ENCODE data around the gene KIF12.

KIF12 gene

GRCh38 chr9:114102484-114102883, 3.4 kb upstream of the KIF12 start:
- Histone ChIP-seq H3K4me3 (ENCODE audit: low read length) (no peak overlapping the region), H3K4me2 (ENCODE audit: low read length) (no peak overlapping the region), H3K9ac (ENCODE audit: low read length) (no peak overlapping the region), H4K8ac (ENCODE audit: low read depth, low read length) (no peak overlapping the region), H2BK15ac (replicated peaks; ENCODE audit: low read depth) (no peak overlapping the region), H3K27ac (ENCODE audit: low read depth, low read length) (no peak overlapping the region), H3K4me1 (ENCODE audit: control insufficient read depth, low read depth, low read length) (no peaks in the 10 kb centered on the region), H3K36me3 (ENCODE audit: control insufficient read depth, insufficient read depth, low read length) (no peaks in the 10 kb centered on the region), H3K4ac (ENCODE audit: low read depth, low read length) (no peak overlapping the region), H2BK5ac (ENCODE audit: low read length) (no peak overlapping the region), H3K79me2 (ENCODE audit: control insufficient read depth, insufficient read depth, low read length) (no peaks in the 10 kb centered on the region), H4K5ac (ENCODE audit: low read length) (no peak overlapping the region), H3K27me3 (ENCODE audit: insufficient read depth, low read length, poor library complexity) (no peaks in the 10 kb centered on the region), H2AK5ac (ENCODE audit: low read length) (no peak overlapping the region), H3K56ac (ENCODE audit: low read length) (no peak overlapping the region), H3K18ac (ENCODE audit: low read length) (no peak overlapping the region), H3K79me1 (ENCODE audit: low read length) (no peaks in the 10 kb centered on the region), H2BK120ac (ENCODE audit: low read depth, low read length) (no peak overlapping the region), H3K23ac (ENCODE audit: low read length) (no peak overlapping the region)
- DNase-seq, result no peak

GRCh38 chr9:114100536-114100935, 1.4 kb upstream of the KIF12 start:
- Histone ChIP-seq H3K27ac (ENCODE audit: low read depth, low read length) (no peak overlapping the region), H3K36me3 (ENCODE audit: control insufficient read depth, insufficient read depth, low read length) (no peaks in the 10 kb centered on the region), H4K5ac (ENCODE audit: low read length) (no peak overlapping the region), H3K4ac (ENCODE audit: low read depth, low read length) (no peak overlapping the region), H2AK5ac (ENCODE audit: low read length) (no peak overlapping the region), H3K27me3 (ENCODE audit: insufficient read depth, low read length, poor library complexity) (no peaks in the 10 kb centered on the region), H4K8ac (ENCODE audit: low read depth, low read length) (no peak overlapping the region), H2BK5ac (ENCODE audit: low read length) (no peak overlapping the region), H3K79me2 (ENCODE audit: control insufficient read depth, insufficient read depth, low read length) (no peaks in the 10 kb centered on the region), H3K4me2 (ENCODE audit: low read length) (no peak overlapping the region), H3K18ac (ENCODE audit: low read length) (no peak overlapping the region), H2BK120ac (ENCODE audit: low read depth, low read length) (no peak overlapping the region), H3K4me1 (ENCODE audit: control insufficient read depth, low read depth, low read length) (no peaks in the 10 kb centered on the region), H3K4me3 (ENCODE audit: low read length) (no peak overlapping the region), H3K79me1 (ENCODE audit: low read length) (no peaks in the 10 kb centered on the region), H3K23ac (ENCODE audit: low read length) (no peak overlapping the region), H3K9ac (ENCODE audit: low read length) (no peak overlapping the region), H2BK15ac (replicated peaks; ENCODE audit: low read depth) (no peak overlapping the region), H3K56ac (ENCODE audit: low read length) (no peak overlapping the region)
- no CpG with 5 or more reads among the region's 1 CpG for WGBS (ENCODE audit: extremely low coverage, insufficient coverage, low lambda C conversion rate)
- DNase-seq, result no peak

DNA sequence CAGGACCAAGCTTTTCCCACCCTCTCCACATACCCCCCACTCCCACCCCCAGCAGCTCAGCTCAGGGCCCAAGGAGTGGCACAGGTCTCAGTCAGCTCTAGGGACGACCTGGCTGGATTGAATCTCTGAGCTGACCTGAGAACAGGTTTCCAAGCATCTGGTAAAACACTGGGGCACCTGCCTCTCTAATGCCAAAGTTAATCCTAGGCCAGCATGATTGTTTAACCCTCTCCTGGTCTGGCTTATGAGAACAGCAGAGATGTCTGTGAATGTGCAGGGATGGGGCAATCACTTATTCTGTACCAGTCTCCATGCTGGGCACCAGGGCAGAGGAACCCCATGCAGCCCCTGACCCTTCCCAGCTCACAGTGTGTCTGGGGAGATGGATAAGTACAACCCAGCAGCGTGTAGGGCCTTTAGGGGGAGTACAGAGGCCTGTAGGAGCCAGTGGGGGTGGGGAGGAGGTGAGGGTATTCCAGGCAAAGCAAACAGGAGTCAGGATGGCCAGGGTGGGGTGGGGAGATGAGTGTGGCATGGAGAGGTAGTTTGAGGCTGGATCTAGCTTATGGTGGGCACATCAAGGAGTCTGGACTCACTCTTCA, 678 bp upstream of the KIF12 start:
- no peaks in the 10 kb centered on the region for H3K79me2 ChIP-seq (ENCODE audit: control insufficient read depth, insufficient read depth, low read length)
- no peak for DNase-seq
- no peak overlapping the region for H2BK5ac ChIP-seq (ENCODE audit: low read length)
- H4K5ac ChIP-seq (ENCODE audit: low read length), result no peak overlapping the region
- no peaks in the 10 kb centered on the region for H3K4me1 ChIP-seq (ENCODE audit: control insufficient read depth, low read depth, low read length)
- no CpG with 5 or more reads among the region's 2 CpGs for WGBS (ENCODE audit: extremely low coverage, insufficient coverage, low lambda C conversion rate)
- H4K8ac ChIP-seq (ENCODE audit: low read depth, low read length), result no peak overlapping the region
- H3K4ac ChIP-seq (ENCODE audit: low read depth, low read length), result no peak overlapping the region
- no peak overlapping the region for H3K18ac ChIP-seq (ENCODE audit: low read length)
- H2AK5ac ChIP-seq (ENCODE audit: low read length), result no peak overlapping the region
- H3K4me3 ChIP-seq (ENCODE audit: low read length), result no peak overlapping the region
- no peak overlapping the region for H2BK15ac ChIP-seq (replicated peaks; ENCODE audit: low read depth)
- H3K27me3 ChIP-seq (ENCODE audit: insufficient read depth, low read length, poor library complexity), result no peaks in the 10 kb centered on the region
- no peak overlapping the region for H2BK120ac ChIP-seq (ENCODE audit: low read depth, low read length)
- H3K27ac ChIP-seq (ENCODE audit: low read depth, low read length), result no peak overlapping the region
- H3K56ac ChIP-seq (ENCODE audit: low read length), result no peak overlapping the region
- no peaks in the 10 kb centered on the region for H3K79me1 ChIP-seq (ENCODE audit: low read length)
- no peak overlapping the region for H3K9ac ChIP-seq (ENCODE audit: low read length)
- no peak overlapping the region for H3K23ac ChIP-seq (ENCODE audit: low read length)
- no peaks in the 10 kb centered on the region for H3K36me3 ChIP-seq (ENCODE audit: control insufficient read depth, insufficient read depth, low read length)
- H3K4me2 ChIP-seq (ENCODE audit: low read length), result no peak overlapping the region

- Histone ChIP-seq H2BK15ac (replicated peaks; ENCODE audit: low read depth) (no peak overlapping the region), H3K27ac (ENCODE audit: low read depth, low read length) (no peak overlapping the region), H2BK5ac (ENCODE audit: low read length) (no peak overlapping the region), H3K4me2 (ENCODE audit: low read length) (peak overlapping the region; percentile 58), H3K79me2 (ENCODE audit: control insufficient read depth, insufficient read depth, low read length) (no peaks in the 10 kb centered on the region), H3K18ac (ENCODE audit: low read length) (no peak overlapping the region), H3K4me3 (ENCODE audit: low read length) (peak overlapping the region; percentile 51), H3K79me1 (ENCODE audit: low read length) (no peaks in the 10 kb centered on the region), H2BK120ac (ENCODE audit: low read depth, low read length) (no peak overlapping the region), H2AK5ac (ENCODE audit: low read length) (no peak overlapping the region), H3K36me3 (ENCODE audit: control insufficient read depth, insufficient read depth, low read length) (no peaks in the 10 kb centered on the region), H3K27me3 (ENCODE audit: insufficient read depth, low read length, poor library complexity) (no peaks in the 10 kb centered on the region), H3K9ac (ENCODE audit: low read length) (peak overlapping the region; percentile 28), H3K4me1 (ENCODE audit: control insufficient read depth, low read depth, low read length) (no peaks in the 10 kb centered on the region), H3K56ac (ENCODE audit: low read length) (peak overlapping the region; percentile 84), H4K5ac (ENCODE audit: low read length) (no peak overlapping the region), H4K8ac (ENCODE audit: low read depth, low read length) (no peak overlapping the region), H3K23ac (ENCODE audit: low read length) (no peak overlapping the region), H3K4ac (ENCODE audit: low read depth, low read length) (no peak overlapping the region)
- WGBS (ENCODE audit: extremely low coverage, insufficient coverage, low lambda C conversion rate), result no CpG with 5 or more reads among the region's 77 CpGs
- peak; percentile 80 for DNase-seq
Observed at GRCh38 chr9:114098021-114098935, 814 bp downstream of the KIF12 start.

DNA sequence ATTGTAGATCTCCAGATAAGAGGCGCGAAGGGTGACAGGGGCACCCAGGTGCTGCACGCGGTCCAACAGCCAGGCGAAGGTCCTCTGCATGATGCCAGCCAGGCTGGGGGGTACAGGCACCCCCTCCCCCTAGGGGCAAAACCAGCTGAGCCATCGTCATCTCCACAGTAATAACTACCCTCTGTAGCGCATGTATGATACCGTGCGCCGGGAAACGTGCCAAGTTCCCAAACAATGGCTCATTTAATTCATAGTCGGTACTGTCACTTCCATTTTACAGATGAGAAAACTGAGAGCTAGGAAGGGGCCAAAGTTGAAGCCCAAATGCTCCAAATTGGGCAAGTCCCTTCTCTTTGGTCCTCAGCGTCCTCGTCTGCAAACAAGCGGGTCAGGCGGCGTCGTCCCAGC, 1.5 kb downstream of the KIF12 start:
- Histone ChIP-seq H3K4me2 (ENCODE audit: low read length) (no peak overlapping the region), H3K79me2 (ENCODE audit: control insufficient read depth, insufficient read depth, low read length) (no peaks in the 10 kb centered on the region), H4K8ac (ENCODE audit: low read depth, low read length) (no peak overlapping the region), H3K27me3 (ENCODE audit: insufficient read depth, low read length, poor library complexity) (no peaks in the 10 kb centered on the region), H2BK5ac (ENCODE audit: low read length) (no peak overlapping the region), H3K4ac (ENCODE audit: low read depth, low read length) (no peak overlapping the region), H2BK15ac (replicated peaks; ENCODE audit: low read depth) (no peak overlapping the region), H3K4me3 (ENCODE audit: low read length) (no peak overlapping the region), H3K36me3 (ENCODE audit: control insufficient read depth, insufficient read depth, low read length) (no peaks in the 10 kb centered on the region), H3K27ac (ENCODE audit: low read depth, low read length) (no peak overlapping the region), H3K9ac (ENCODE audit: low read length) (no peak overlapping the region), H2AK5ac (ENCODE audit: low read length) (no peak overlapping the region), H3K79me1 (ENCODE audit: low read length) (no peaks in the 10 kb centered on the region), H3K56ac (ENCODE audit: low read length) (no peak overlapping the region), H4K5ac (ENCODE audit: low read length) (no peak overlapping the region), H3K23ac (ENCODE audit: low read length) (no peak overlapping the region), H2BK120ac (ENCODE audit: low read depth, low read length) (no peak overlapping the region), H3K4me1 (ENCODE audit: control insufficient read depth, low read depth, low read length) (no peaks in the 10 kb centered on the region), H3K18ac (ENCODE audit: low read length) (no peak overlapping the region)
- DNase-seq, result no peak
- no CpG with 5 or more reads among the region's 18 CpGs for WGBS (ENCODE audit: extremely low coverage, insufficient coverage, low lambda C conversion rate)

Measured in mesendoderm (in vitro differentiated cells).